HCT116 (cell line): ENCODE results near the gene TGFBR1. TPM values are rescaled to one million over a fixed set of nuclear protein-coding genes. Genes with fewer than 3 reads are reported as not detected.

ENCODE experiments used
- ATAC-seq: fragments of 200-7000 bp; cut with Tn5 transposase; 2 replicates; pipeline ENCODE4 v1.9.1; 2020; ENCODE audit warnings: mild to moderate bottlenecking, moderate library complexity
- BruUV-seq: library from RNA; stranded (reverse); fragments of 400-500 nt; replicated peaks from 2 replicates; lab custom pipeline; 2021; lab: Mats Ljungman, UMichigan
- CTCF ChIA-PET: fragments of 300-600 bp; sonication (Branson Sonifier 250); formaldehyde crosslinking; loops from one replicate; lab custom pipeline; 2021; ENCODE audit warnings: antibody characterized with exemption; lab: Charles Lee
- POLR2A ChIA-PET: fragments of 300-600, 350-600 bp; sonication (Branson Sonifier 250); formaldehyde crosslinking; loops from one replicate; lab custom pipeline; 2021; ENCODE audit warnings: antibody characterized with exemption; lab: Charles Lee
- RAD21 ChIA-PET, 2 experiments: fragments of 300-600 bp; sonication (Branson Sonifier 250); formaldehyde crosslinking; loops; one replicate each; lab custom pipeline; 2023; ENCODE audit warnings: low total read pairs in 2 of 2; ENCODE audit not compliant: uncharacterized antibody in 2 of 2, unreplicated experiment in 2 of 2, low non-redundant PET in 1 of 2; lab: Charles Lee
- DNase-seq: peaks from one replicate; pipeline ENCODE4 v3.0.0-alpha.2; 2010; ENCODE audit warnings: low read depth, low spot score
- H2AFZ ChIP-seq: fragments of 200-600 bp; shearing (Covaris generic), sonication (generic); 2 replicates; pipeline ENCODE4 v1.6.1; 2017; ENCODE audit warnings: low read depth, mixed run types, mixed read lengths, antibody characterized with exemption, low read length; ENCODE audit not compliant: poor library complexity, severe bottlenecking
- H3K27ac ChIP-seq: 2 replicates; pipeline ENCODE4 v1.5.1; 2012; ENCODE audit warnings: low read depth, low read length
- H3K27me3 ChIP-seq: fragments of 200-600 bp; sonication (generic); 2 replicates; pipeline ENCODE4 v1.6.1; 2016; ENCODE audit warnings: mixed run types, low read length, mixed read lengths; ENCODE audit not compliant: insufficient read depth
- H3K36me3 ChIP-seq, 2 experiments: fragments of 200-500 bp in 1 of 2; fragments of 200-600 bp in 1 of 2; sonication (Bioruptor generic) in 1 of 2; sonication (generic) in 1 of 2; 2 replicates each; pipeline versions ENCODE4 v1.5.1 to v1.6.1; 2014 to 2016; ENCODE audit warnings: low read length in 2 of 2, inconsistent platforms in 1 of 2, mixed read lengths in 1 of 2, mixed run types in 1 of 2; ENCODE audit not compliant: insufficient read depth in 2 of 2, control insufficient read depth in 1 of 2
- H3K4me1 ChIP-seq, 2 experiments: fragments of 200-600 bp in 1 of 2; sonication (generic) in 1 of 2; 2 replicates each; pipeline versions ENCODE4 v1.5.1 to v1.6.1; 2012 to 2017; ENCODE audit warnings: low read length in 2 of 2, inconsistent platforms in 1 of 2, mild to moderate bottlenecking in 1 of 2, mixed read lengths in 1 of 2, mixed run types in 1 of 2, moderate library complexity in 1 of 2; ENCODE audit not compliant: insufficient read depth in 2 of 2, control insufficient read depth in 1 of 2
- H3K4me2 ChIP-seq: fragments of 200-600 bp; sonication (generic); 2 replicates; pipeline ENCODE4 v1.6.1; 2017; ENCODE audit warnings: mixed run types, low read length, mixed read lengths
- H3K4me3 ChIP-seq, 2 experiments: fragments of 200-600 bp in 1 of 2; sonication (generic) in 1 of 2; replicated peaks in 1 of 2; 2 replicates each; pipeline ENCODE4 v1.5.1; 2011 to 2016; ENCODE audit warnings: low read length in 2 of 2, control low read depth in 1 of 2, low read depth in 1 of 2, mild to moderate bottlenecking in 1 of 2, mixed read lengths in 1 of 2, mixed run types in 1 of 2
- H3K79me2 ChIP-seq: fragments of 200-600 bp; sonication (generic); 2 replicates; pipeline ENCODE4 v1.6.1; 2017; ENCODE audit warnings: mild to moderate bottlenecking, mixed run types, low read length, moderate library complexity, mixed read lengths; ENCODE audit not compliant: insufficient read depth
- H3K9ac ChIP-seq: fragments of 200-600 bp; sonication (generic); 2 replicates; pipeline ENCODE4 v1.6.1; 2016; ENCODE audit warnings: low read length, mixed read lengths
- H3K9me2 ChIP-seq: fragments of 200-600 bp; sonication (generic), shearing (Covaris generic); 2 replicates; pipeline ENCODE4 v1.6.1; 2017; ENCODE audit warnings: mixed run types, mild to moderate bottlenecking, moderate library complexity; ENCODE audit not compliant: insufficient read depth
- H3K9me3 ChIP-seq, 2 experiments: fragments of 200-500 bp in 1 of 2; fragments of 200-600 bp in 1 of 2; sonication (Bioruptor generic) in 1 of 2; sonication (generic) in 1 of 2; 2 replicates each; pipeline ENCODE4 v1.6.1; 2014 to 2017; ENCODE audit warnings: low read length in 2 of 2, mixed read lengths in 2 of 2, inconsistent platforms in 1 of 2, low read depth in 1 of 2, mild to moderate bottlenecking in 1 of 2, mixed run types in 1 of 2, moderate library complexity in 1 of 2; ENCODE audit not compliant: control insufficient read depth in 1 of 2, insufficient read depth in 1 of 2
- H4K20me1 ChIP-seq: fragments of 200-600 bp; sonication (generic), shearing (Covaris generic); 2 replicates; pipeline ENCODE4 v1.6.1; 2017; ENCODE audit warnings: mixed run types, mild to moderate bottlenecking, moderate library complexity; ENCODE audit not compliant: insufficient read depth
- CEBPB ChIP-seq: IDR thresholded peaks from 2 replicates; pipeline ENCODE4 v1.6.1; 2012; ENCODE audit warnings: low read depth
- EGR1 ChIP-seq: IDR thresholded peaks from 2 replicates; pipeline ENCODE4 v1.6.1; 2012; ENCODE audit warnings: low read depth
- EZH2 ChIP-seq: fragments of 200-600 bp; sonication (generic); IDR thresholded peaks from 2 replicates; pipeline ENCODE4 v1.6.1; 2017; ENCODE audit warnings: antibody characterized with exemption, mixed run types
- POLR2A ChIP-seq: IDR thresholded peaks from 2 replicates; pipeline ENCODE4 v1.7.0; 2011; ENCODE audit warnings: borderline replicate concordance; ENCODE audit not compliant: insufficient read depth, insufficient read length; ENCODE audit errors: extremely low read depth
- POLR2AphosphoS5 ChIP-seq: IDR thresholded peaks from 2 replicates; pipeline ENCODE4 v1.6.1; 2011; ENCODE audit warnings: mild to moderate bottlenecking, low read depth, low read length, moderate library complexity
- RAD21 ChIP-seq: IDR thresholded peaks from 2 replicates; pipeline ENCODE4 v1.6.1; 2012; ENCODE audit warnings: low read depth, mild to moderate bottlenecking
- REST ChIP-seq: IDR thresholded peaks from 2 replicates; pipeline ENCODE4 v1.6.1; 2012; ENCODE audit warnings: low read depth
- SP1 ChIP-seq: IDR thresholded peaks from 2 replicates; pipeline ENCODE4 v1.6.1; 2012; ENCODE audit warnings: low read depth
- SRF ChIP-seq: IDR thresholded peaks from 2 replicates; pipeline ENCODE4 v1.6.1; 2012; ENCODE audit warnings: low read depth
- intact Hi-C: fragments of 100-400 bp; cut with micrococcal nuclease; formaldehyde crosslinking; loops from 2 replicates; pipeline ENCODE4 v1.10.0; 2022
- total RNA-seq: library from RNA; stranded (reverse); gene quantifications from one replicate; pipeline ENCODE4 v1.2.1, GENCODE V29; 2021; ENCODE audit not compliant: unreplicated experiment

The TGFBR1 gene
- total RNA-seq, 1 experiment from 2014 or later, result 26.6 TPM

GRCh38 chr9:99190597-99191283, 85.8 kb downstream of the TGFBR1 start:
- CTCF ChIA-PET, result no interaction called here
- H3K36me3 ChIP-seq, result no peaks in the 10 kb centered on the region
- H4K20me1 ChIP-seq, result no peaks in the 10 kb centered on the region
- intact Hi-C loops, result no loop called here
- POLR2A ChIA-PET, result no interaction called here
- no peaks in the 10 kb centered on the region for H3K79me2 ChIP-seq
- H3K9ac ChIP-seq, result no peak overlapping the region
- no TSS peak for BruUV-seq
- no peak overlapping the region for H3K4me2 ChIP-seq
- no peak for TF ChIP-seq POLR2AphosphoS5
- TF ChIP-seq RAD21, result no peak
- no peak for TF ChIP-seq POLR2A
- TF ChIP-seq CEBPB, result no peak
- TF ChIP-seq EZH2, result no peak
- TF ChIP-seq SP1, result no peak
- no peak for TF ChIP-seq EGR1
- no peak for TF ChIP-seq SRF
- no peak for TF ChIP-seq REST
- TF ChIP-seq, all 23 proteins: peak for 0
- ATAC-seq (no peak), DNase-seq (no peak)
- Histone ChIP-seq H3K4me1 (no peaks in the 10 kb centered on the region), H3K9me2 (no peaks in the 10 kb centered on the region), H2AFZ (no peak overlapping the region), H3K4me3 (no peak overlapping the region), H3K9me3 (no peaks in the 10 kb centered on the region), H3K27ac (no peak overlapping the region), H3K27me3 (peaks cover 6% of the 10 kb centered on the region; the same call in 1 of the 2 replicates)
- RAD21 ChIA-PET, result no interaction called here
